Activated T-cell treated with anti-CD3 and anti-CD28 coated beads, Interleukin-2, amount 50 U/mL, for 72 hours (primary cell): ENCODE data around the gene ZNF764. TPM values are rescaled to one million over a fixed set of nuclear protein-coding genes. Genes with fewer than 3 reads are reported as not detected.

Source experiments
- ATAC-seq, 2 donors: fragments of 150-1000 bp; cut with Tn5 transposase; replicated peaks in 1 of 2; 2 replicates each; pipeline ENCODE4 v1.10.0; 2021; ENCODE audit warnings: moderate library complexity in 2 of 2, mild to moderate bottlenecking in 1 of 2
- DNase-seq, 2 donors: peaks; one replicate each; pipeline ENCODE4 v3.0.0; 2021 to 2022; ENCODE audit warnings: mixed read lengths in 1 of 2
- H3K27ac Mint-ChIP-seq: one replicate; pipeline ENCODE4 v1.8.0; 2022; ENCODE audit warnings: mild to moderate bottlenecking, moderate library complexity, mixed read lengths
- H3K27me3 Mint-ChIP-seq: one replicate; pipeline ENCODE4 v1.8.0; 2022; ENCODE audit warnings: low read depth, mixed read lengths
- H3K36me3 Mint-ChIP-seq, 2 donors: one replicate each; pipeline ENCODE4 v1.8.0; 2022; ENCODE audit warnings: mixed read lengths in 2 of 2, mild to moderate bottlenecking in 1 of 2; ENCODE audit not compliant: insufficient read depth in 2 of 2
- H3K4me1 Mint-ChIP-seq: one replicate; pipeline ENCODE4 v1.8.0; 2022; ENCODE audit warnings: low read depth, mixed read lengths
- H3K4me3 Mint-ChIP-seq, 2 donors: one replicate each; pipeline ENCODE4 v1.8.0; 2022; ENCODE audit warnings: mild to moderate bottlenecking in 2 of 2, mixed read lengths in 2 of 2, moderate library complexity in 2 of 2
- H3K9me3 Mint-ChIP-seq, 2 donors: one replicate each; pipeline ENCODE4 v1.8.0; 2022; ENCODE audit warnings: mixed read lengths in 2 of 2
- total RNA-seq, 2 donors: library from RNA; stranded (reverse); gene quantifications; one replicate each; pipeline ENCODE4 v1.2.3, GENCODE V29; 2022

Gene ZNF764
- total RNA-seq, 2 donors from 2014 or later = 10.7 to 12.7 TPM

DNA sequence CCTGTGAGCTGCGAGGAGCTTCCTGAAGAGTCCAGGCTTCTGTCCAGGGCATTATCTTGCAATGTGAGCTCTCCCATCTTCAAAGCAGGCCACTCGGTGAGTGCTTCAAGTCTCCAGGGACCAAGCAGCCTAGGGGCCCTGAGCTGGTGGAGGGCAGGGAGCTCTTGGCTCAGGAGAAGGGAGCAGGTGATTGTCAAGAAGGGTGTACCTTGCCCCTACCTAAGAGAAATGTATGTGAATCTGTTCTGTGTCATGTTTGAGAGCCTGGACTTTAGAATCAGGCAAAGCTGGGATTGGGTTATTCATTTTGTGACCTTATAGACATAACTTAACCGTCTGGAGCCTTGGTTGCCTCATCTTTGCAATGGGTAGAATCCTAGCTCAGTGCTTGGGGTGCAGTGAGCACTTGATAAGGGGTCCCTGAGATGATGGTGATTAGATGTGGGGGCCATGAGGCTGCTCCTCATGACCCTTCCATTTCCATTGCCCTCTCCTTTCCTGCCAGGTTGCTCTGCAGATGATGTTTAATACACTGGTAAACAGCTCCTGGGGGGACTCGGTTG is 47.7 kb downstream of the ZNF764 start:
- Mint-ChIP-seq H3K27me3 (no peaks in the 10 kb centered on the region), H3K9me3 (no peaks in the 10 kb centered on the region), H3K4me3 (no peak overlapping the region), H3K4me1 (peaks cover 6% of the 10 kb centered on the region), H3K36me3 (peaks cover 22 to 59% of the 10 kb centered on the region in 2 donors), H3K27ac (no peak overlapping the region)
- ATAC-seq (no peak), DNase-seq (no peak)

DNA sequence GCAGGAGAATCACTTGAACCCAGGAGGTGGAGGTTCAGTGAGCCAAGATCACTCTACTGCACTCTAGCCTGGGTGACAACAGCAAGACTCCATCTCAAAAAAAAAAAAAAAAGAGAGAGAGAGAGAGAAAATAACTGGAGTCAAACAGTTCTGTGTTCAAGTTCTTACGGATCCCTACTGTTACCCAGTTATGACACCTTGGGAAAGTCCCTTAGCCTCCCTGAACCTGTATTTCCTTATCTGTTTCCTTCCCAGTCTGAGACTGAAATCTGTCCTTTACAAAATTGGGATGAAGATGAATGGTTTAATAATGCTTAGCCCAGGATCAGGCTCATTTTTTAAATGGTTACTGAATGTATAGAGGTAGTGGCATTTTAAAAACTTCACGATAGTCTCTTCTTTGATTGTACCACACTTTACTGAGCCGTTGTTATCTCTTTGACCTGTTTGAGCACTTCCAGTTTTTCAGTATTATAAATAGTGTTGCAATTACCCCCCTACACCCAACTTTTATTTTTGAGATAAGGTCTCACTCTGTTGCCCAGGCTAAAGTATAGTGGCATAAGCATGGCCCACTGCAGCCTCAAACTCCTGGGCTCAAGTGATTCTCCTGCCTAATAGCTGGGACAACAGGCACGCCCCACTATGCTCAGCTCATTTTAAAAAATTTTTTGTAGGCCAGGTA is 49.0 kb downstream of the ZNF764 start:
- Mint-ChIP-seq H3K27ac (peak overlapping the region; percentile 63), H3K9me3 (no peaks in the 10 kb centered on the region), H3K27me3 (no peaks in the 10 kb centered on the region), H3K36me3 (peaks cover 17 to 56% of the 10 kb centered on the region in 2 donors), H3K4me1 (no peaks in the 10 kb centered on the region), H3K4me3 (no peak overlapping the region)
- ATAC-seq (no peak), DNase-seq (no peak)

Other genes starting within 250 kb of the ZNF764 start
- 10 to 100 TPM; 61.9 to 63.5 TPM for gene CD2BP2, start 203.1 kb downstream of the ZNF764 start, total RNA-seq
- gene TBC1D10B, start 187.9 kb downstream of the ZNF764 start, total RNA-seq = 10 to 100 TPM; 48.0 to 50.7 TPM
- gene MYL11, start 183.6 kb downstream of the ZNF764 start, total RNA-seq = 1 to 10 TPM in 1 of 2 donors, not detected in 1; 2.0 TPM
- gene SEPTIN1, start 175.8 kb downstream of the ZNF764 start, total RNA-seq = 100 to 1,000 TPM; 223 to 233 TPM
- gene ZNF48, start 163.0 kb downstream of the ZNF764 start, total RNA-seq = 10 to 100 TPM; 10.5 to 13.1 TPM
- 1 to 10 TPM; 5.8 to 6.3 TPM for gene ZNF771, start 150.8 kb downstream of the ZNF764 start, total RNA-seq
- 10 to 100 TPM; 56.5 to 78.8 TPM for gene DCTPP1, start 128.3 kb downstream of the ZNF764 start, total RNA-seq
- 10 to 100 TPM; 67.0 to 82.1 TPM for gene SEPHS2, start 112.5 kb downstream of the ZNF764 start, total RNA-seq
- gene ITGAL, start 85.6 kb downstream of the ZNF764 start, total RNA-seq = 100 to 1,000 TPM; 517 to 673 TPM
- 10 to 100 TPM; 21.0 to 22.5 TPM for gene ZNF768, start 31.8 kb downstream of the ZNF764 start, total RNA-seq
- gene ZNF747, start 23.5 kb downstream of the ZNF764 start, total RNA-seq = 1 to 10 TPM; 8.3 to 9.2 TPM
- gene ZNF688, start 13.3 kb upstream of the ZNF764 start, total RNA-seq = 10 to 100 TPM; 14.5 TPM
- 10 to 100 TPM; 10.9 to 12.6 TPM for gene ZNF785, start 27.3 kb upstream of the ZNF764 start, total RNA-seq
- gene ZNF689, start 52.0 kb upstream of the ZNF764 start, total RNA-seq = 10 to 100 TPM; 12.8 to 17.7 TPM
- gene PRR14, start 92.6 kb upstream of the ZNF764 start, total RNA-seq = 100 to 1,000 TPM; 108 to 124 TPM
- 100 to 1,000 TPM; 170 to 185 TPM for gene FBRS, start 100.1 kb upstream of the ZNF764 start, total RNA-seq
- gene SRCAP, start 140.8 kb upstream of the ZNF764 start, total RNA-seq = 10 to 100 TPM; 52.9 to 64.7 TPM
- gene PHKG2, start 190.1 kb upstream of the ZNF764 start, total RNA-seq = 10 to 100 TPM; 38.0 to 38.5 TPM
- gene CFAP119, start 203.7 kb upstream of the ZNF764 start, total RNA-seq = 1 to 10 TPM; 3.2 to 4.7 TPM
- gene RNF40, start 203.9 kb upstream of the ZNF764 start, total RNA-seq = 10 to 100 TPM; 60.2 to 63.5 TPM
- gene ZNF629, start 228.8 kb upstream of the ZNF764 start, total RNA-seq = 1 to 10 TPM; 3.7 TPM